C4-2B (cell line): ENCODE data around the gene TMTC4.

Source experiments
- CTCF ChIP-seq: fragments of 450-650 bp; conservative IDR thresholded peaks from 2 replicates; pipeline ENCODE4 v1.5.1; 2017; ENCODE audit warnings: mild to moderate bottlenecking
- ZFX ChIP-seq: fragments of 450-650 bp; IDR thresholded peaks from 2 replicates; pipeline ENCODE4 v1.6.1; 2017

GRCh38 chr13:100588331-100589177 is 86.0 kb downstream of the TMTC4 start, which contains the start of gene GGACT:
- TF ChIP-seq CTCF (peak; percentile 86), ZFX (peak; percentile 82)
